GM12878 (cell line): ENCODE data around the gene CHL1. TPM values are rescaled to one million over a fixed set of nuclear protein-coding genes. Genes with fewer than 3 reads are reported as not detected.

Source experiments
- ATAC-seq: fragments of 200-7000 bp; cut with Tn5 transposase; 3 replicates; pipeline ENCODE4 v1.9.1; 2020; ENCODE audit warnings: mild to moderate bottlenecking, moderate library complexity
- BruUV-seq: library from RNA; stranded (reverse); fragments of 400-500 nt; replicated peaks from 2 replicates; lab custom pipeline; 2021; lab: Mats Ljungman, UMichigan
- CTCF ChIA-PET: fragments of 300-600 bp; sonication (Branson Sonifier 250); formaldehyde crosslinking; extraction: SDS; loops from one replicate; lab custom pipeline; 2021; ENCODE audit warnings: inconsistent platforms; lab: Yijun Ruan, JAX
- POLR2A ChIA-PET: fragments of 350-600 bp; formaldehyde crosslinking; extraction: SDS; loops from one replicate; lab custom pipeline; 2021; ENCODE audit warnings: inconsistent platforms; lab: Charles Lee
- RAD21 ChIA-PET: fragments of 300-600 bp; sonication (Branson Sonifier 250); formaldehyde crosslinking; loops from one replicate; lab custom pipeline; 2023; ENCODE audit warnings: antibody characterized with exemption; ENCODE audit not compliant: unreplicated experiment; lab: Charles Lee
- SMC1A ChIA-PET: fragments of 300-600 bp; sonication (Branson Sonifier 250); formaldehyde crosslinking; loops from one replicate; lab custom pipeline; 2023; ENCODE audit not compliant: unreplicated experiment, uncharacterized antibody; lab: Charles Lee
- DNase-seq: peaks from one replicate; pipeline ENCODE4 v3.0.0-alpha.2; 2011; ENCODE audit warnings: low read depth, low spot score
- FAIRE-seq: peaks from 3 replicates; lab custom pipeline; 2011; peaks lifted over from hg19 to GRCh38; lab: Jason Lieb, UNC
- H2AFZ ChIP-seq: 2 replicates; pipeline ENCODE4 v1.6.0; 2011; ENCODE audit warnings: low read depth, low read length, control low read depth; ENCODE audit not compliant: control insufficient read depth
- H3K27ac ChIP-seq: 2 replicates; pipeline ENCODE4 v1.5.1; 2011; ENCODE audit warnings: control low read depth; ENCODE audit not compliant: control insufficient read depth, insufficient read depth
- H3K27me3 ChIP-seq, 2 experiments: replicated peaks in 1 of 2; 2 replicates each; pipeline versions ENCODE4 v1.6.0 to v1.6.1; 2011; ENCODE audit warnings: low read length in 1 of 2; ENCODE audit not compliant: control insufficient read depth in 2 of 2, insufficient read depth in 2 of 2
- H3K36me3 ChIP-seq, 2 experiments: 2 replicates each; pipeline ENCODE4 v1.5.1; 2011; ENCODE audit warnings: low read length in 1 of 2; ENCODE audit not compliant: control insufficient read depth in 2 of 2, insufficient read depth in 2 of 2
- H3K4me1 ChIP-seq: 2 replicates; pipeline ENCODE4 v1.6.1; 2011; ENCODE audit warnings: mild to moderate bottlenecking, low read length, moderate library complexity, mixed read lengths; ENCODE audit not compliant: control insufficient read depth, insufficient read depth
- H3K4me2 ChIP-seq: 2 replicates; pipeline ENCODE4 v1.6.0; 2011; ENCODE audit warnings: control low read depth; ENCODE audit not compliant: control insufficient read depth, insufficient read depth
- H3K4me3 ChIP-seq: fragments of 200-600 bp; sonication (generic); 2 replicates; pipeline ENCODE4 v1.5.1; 2016
- H3K79me2 ChIP-seq: 2 replicates; pipeline ENCODE4 v1.6.0; 2011; ENCODE audit warnings: low read length; ENCODE audit not compliant: control insufficient read depth, insufficient read depth
- H3K9ac ChIP-seq: 2 replicates; pipeline ENCODE4 v1.8.0; 2011; ENCODE audit warnings: low read length, control low read depth, mixed read lengths; ENCODE audit not compliant: control insufficient read depth, insufficient read depth
- H3K9me3 ChIP-seq: replicated peaks from 3 replicates; pipeline ENCODE4 v1.5.1; 2011; ENCODE audit warnings: mild to moderate bottlenecking, low read length; ENCODE audit not compliant: control insufficient read depth, insufficient read depth
- H4K20me1 ChIP-seq: 2 replicates; pipeline ENCODE4 v1.6.0; 2011; ENCODE audit not compliant: control insufficient read depth, insufficient read depth
- CBX5 ChIP-seq: sonication (generic); IDR thresholded peaks from 2 replicates; pipeline ENCODE4 v1.6.1; 2016; ENCODE audit warnings: low read depth, moderate library complexity, mild to moderate bottlenecking, inconsistent platforms
- HDGF ChIP-seq: fragments of 450-650 bp; IDR thresholded peaks from 2 replicates; pipeline ENCODE4 v1.6.1; 2016; ENCODE audit warnings: antibody characterized with exemption
- MXI1 ChIP-seq: fragments of 150-350 bp; IDR thresholded peaks from 2 replicates; pipeline ENCODE4 v1.6.1; 2011; ENCODE audit warnings: low read depth, mild to moderate bottlenecking, inconsistent platforms, low read length, improper control_type of control experiment
- NFXL1 ChIP-seq: fragments of 450-650 bp; IDR thresholded peaks from 2 replicates; pipeline ENCODE4 v1.6.1; 2017; ENCODE audit warnings: antibody characterized with exemption, mild to moderate bottlenecking, borderline replicate concordance
- PML ChIP-seq: IDR thresholded peaks from 2 replicates; pipeline ENCODE4 v1.6.1; 2012; ENCODE audit warnings: low read length, inconsistent platforms
- SMC3 ChIP-seq: IDR thresholded peaks from 2 replicates; pipeline ENCODE4 v1.6.1; 2011; ENCODE audit warnings: low read length, improper control_type of control experiment, borderline replicate concordance
- STAT1 ChIP-seq: fragments of 450-650 bp; conservative IDR thresholded peaks from 2 replicates; pipeline ENCODE4 v1.6.1; 2014; ENCODE audit warnings: antibody characterized with exemption, mild to moderate bottlenecking
- WGBS: methylation state at CpG from one replicate; pipeline ENCODE4 v1.1.6; 2016; ENCODE audit warnings: low lambda C conversion rate; ENCODE audit not compliant: insufficient replicate concordance, insufficient coverage; ENCODE audit errors: missing lambda C conversion rate; 5-methylcytosine and 5-hydroxymethylcytosine counted together
- in situ Hi-C: fragments of 300-500 bp; cut with MboI; formaldehyde crosslinking; loops from 9 replicates; pipeline ENCODE4 v1.14.3; 2018; ENCODE audit warnings: mixed read lengths
- intact Hi-C: fragments of 100-400 bp; cut with micrococcal nuclease; formaldehyde crosslinking; loops from one replicate; pipeline ENCODE4 v1.14.2; 2022; ENCODE audit not compliant: unreplicated experiment
- polyA plus RNA-seq, 11 experiments: library from polyadenylated mRNA; depleted of rRNA in 4 of 11; unstranded in 6 of 11; stranded (reverse) in 5 of 11; fragments of >200 nt; fragmentation: Nextera tagmentation in 4 of 11; fragmentation: Illumina TruSeq in 1 of 11; extraction: Ambion mirVana in 4 of 11; extraction: Trizol in 1 of 11; gene quantifications; 1 replicate in 1 of 11; 2 replicates in 10 of 11; pipeline versions ENCODE4 v1.2.1 to v1.2.3, GENCODE V29; 2011 to 2016; ENCODE audit warnings: inconsistent platforms in 2 of 11, missing spikeins in 2 of 11, low read depth in 1 of 11
- total RNA-seq, 4 experiments: library from RNA; depleted of rRNA in 3 of 4; stranded (reverse); fragments of >200 nt in 3 of 4; fragmentation: Illumina TruSeq in 1 of 4; extraction: Trizol in 1 of 4; gene quantifications; 2 replicates each; pipeline versions ENCODE4 v1.2.1 to v1.2.3, GENCODE V29; 2013 to 2021
- TF ChIP-seq, protein P1 (sequence below): fragments of 450-650 bp; IDR thresholded peaks from 2 replicates; pipeline ENCODE4 v1.6.1; 2018; ENCODE audit warnings: mild to moderate bottlenecking, low read depth, moderate library complexity; ENCODE audit not compliant: partially characterized antibody

The CHL1 gene
- total and polyA plus RNA-seq, 10 of the 15 experiments (the other 5 are each of a cell fraction or from before 2014, with no cell fraction given) = 0.71 to 30.4 (median 1.8) TPM

DNA sequence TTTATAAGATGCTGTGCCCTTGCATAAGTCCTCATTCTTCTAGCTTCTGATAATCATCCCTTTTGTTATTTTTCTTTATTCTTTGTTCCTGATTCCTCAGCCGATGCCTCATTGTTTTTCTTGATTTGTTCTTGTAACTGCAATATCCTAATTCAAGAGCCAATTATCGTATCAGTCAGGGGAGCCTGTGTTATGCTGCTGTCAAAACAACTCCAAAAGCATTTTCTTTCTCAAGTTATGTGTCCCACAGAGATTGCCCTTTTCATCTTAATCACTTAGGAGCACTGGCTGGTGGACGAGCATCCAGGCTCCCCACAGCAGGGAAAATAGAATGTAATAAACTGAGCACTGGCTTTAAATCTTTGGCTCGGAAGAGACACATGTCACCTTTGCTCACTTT is 207.3 kb downstream of the CHL1 start:
- WGBS = 30% methylated on average over 4 of the region's 4 CpGs
- ATAC-seq (no peak), DNase-seq (no peak), FAIRE-seq (no peak)
- Histone ChIP-seq H3K79me2 (no peaks in the 10 kb centered on the region), H3K36me3 (no peaks in the 10 kb centered on the region), H3K27me3 (no peaks in the 10 kb centered on the region; a peak in 1 of 4 replicates), H2AFZ (no peak overlapping the region), H3K9ac (no peak overlapping the region), H4K20me1 (no peaks in the 10 kb centered on the region), H3K4me2 (no peak overlapping the region), H3K9me3 (no peaks in the 10 kb centered on the region), H3K4me3 (no peak overlapping the region), H3K27ac (no peak overlapping the region), H3K4me1 (no peaks in the 10 kb centered on the region)
- intact Hi-C loops = no loop called here
- in situ Hi-C loops = no loop called here
- ChIA-PET RAD21 (interaction anchor here (1.7 kb wide), 1 partner anchor 50 kb away, joined by 5 read pairs; no protein-coding TSS in a partner anchor), POLR2A (interaction anchor here (0.5 kb wide), 1 partner anchor 15 kb away, joined by 3 read pairs; no protein-coding TSS in a partner anchor), CTCF (interaction anchor here (1.4 kb wide), 2 partner anchors 20 to 361 kb away, joined by 3 to 4 read pairs; no protein-coding TSS in a partner anchor), SMC1A (interaction anchor here (0.6 kb wide), 1 partner anchor 9 kb away, joined by 3 read pairs; no protein-coding TSS in a partner anchor)
- TF ChIP-seq MXI1 (no peak), HDGF (no peak), PML (no peak), STAT1 (no peak), SMC3 (no peak), CBX5 (no peak), NFXL1 (no peak)
- TF ChIP-seq, protein P1, sequence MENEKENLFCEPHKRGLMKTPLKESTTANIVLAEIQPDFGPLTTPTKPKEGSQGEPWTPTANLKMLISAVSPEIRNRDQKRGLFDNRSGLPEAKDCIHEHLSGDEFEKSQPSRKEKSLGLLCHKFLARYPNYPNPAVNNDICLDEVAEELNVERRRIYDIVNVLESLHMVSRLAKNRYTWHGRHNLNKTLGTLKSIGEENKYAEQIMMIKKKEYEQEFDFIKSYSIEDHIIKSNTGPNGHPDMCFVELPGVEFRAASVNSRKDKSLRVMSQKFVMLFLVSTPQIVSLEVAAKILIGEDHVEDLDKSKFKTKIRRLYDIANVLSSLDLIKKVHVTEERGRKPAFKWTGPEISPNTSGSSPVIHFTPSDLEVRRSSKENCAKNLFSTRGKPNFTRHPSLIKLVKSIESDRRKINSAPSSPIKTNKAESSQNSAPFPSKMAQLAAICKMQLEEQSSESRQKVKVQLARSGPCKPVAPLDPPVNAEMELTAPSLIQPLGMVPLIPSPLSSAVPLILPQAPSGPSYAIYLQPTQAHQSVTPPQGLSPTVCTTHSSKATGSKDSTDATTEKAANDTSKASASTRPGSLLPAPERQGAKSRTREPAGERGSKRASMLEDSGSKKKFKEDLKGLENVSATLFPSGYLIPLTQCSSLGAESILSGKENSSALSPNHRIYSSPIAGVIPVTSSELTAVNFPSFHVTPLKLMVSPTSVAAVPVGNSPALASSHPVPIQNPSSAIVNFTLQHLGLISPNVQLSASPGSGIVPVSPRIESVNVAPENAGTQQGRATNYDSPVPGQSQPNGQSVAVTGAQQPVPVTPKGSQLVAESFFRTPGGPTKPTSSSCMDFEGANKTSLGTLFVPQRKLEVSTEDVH = no peak
- no TSS peak for BruUV-seq
